Measurements from ENCODE around the gene RAB44. TPM values are rescaled to one million over a fixed set of nuclear protein-coding genes. Genes with fewer than 3 reads are reported as not detected.

Gene RAB44
- total and polyA plus RNA-seq, 7 donors: under 0.01 to 0.71 (median 0.17) TPM; not detected in 3

GRCh38 chr6:36662827-36663256 lies 34.8 kb upstream of the RAB44 start:
- Histone ChIP-seq H3K4me3 (no peak overlapping the region), H3K9me3 (no peaks in the 10 kb centered on the region), H3K27ac (no peak overlapping the region), H3K4me1 (peaks cover 0 to 42% (median 39%) of the 10 kb centered on the region in 4 donors), H3K36me3 (no peaks in the 10 kb centered on the region), H3K27me3 (no peaks in the 10 kb centered on the region)
- no peak for DNase-seq
- WGBS, 2 donors: 13 to 53% methylated on average over 6 of the region's 6 CpGs
- TF ChIP-seq POLR2A (IDR thresholded peaks at IDR 0.05) (no peak), CTCF (IDR thresholded peaks at IDR 0.05) (no peak), EP300 (IDR thresholded peaks at IDR 0.05) (no peak), POLR2AphosphoS5 (IDR thresholded peaks at IDR 0.05) (no peak)
- intact Hi-C loops (cut with DNase I): no loop called here

- peaks cover 0 to 34% (median 30%) of the 10 kb centered on the region in 4 donors for H3K4me1 ChIP-seq
- H3K27ac ChIP-seq: no peak overlapping the region
- H3K4me3 ChIP-seq: no peak overlapping the region
- intact Hi-C loops (cut with DNase I): no loop called here
- 80 to 81% methylated on average over 4 of the region's 4 CpGs for WGBS, 2 donors
- H3K9me3 ChIP-seq: no peaks in the 10 kb centered on the region
- no peaks in the 10 kb centered on the region for H3K36me3 ChIP-seq
- no peaks in the 10 kb centered on the region for H3K27me3 ChIP-seq
- no peak for DNase-seq
- TF ChIP-seq POLR2AphosphoS5 (IDR thresholded peaks at IDR 0.05): no peak
- TF ChIP-seq CTCF (IDR thresholded peaks at IDR 0.05): no peak
- no peak for TF ChIP-seq POLR2A (IDR thresholded peaks at IDR 0.05)
- no peak for TF ChIP-seq EP300 (IDR thresholded peaks at IDR 0.05)
Observed at GRCh38 chr6:36663504-36664446, 33.9 kb upstream of the RAB44 start.

DNA sequence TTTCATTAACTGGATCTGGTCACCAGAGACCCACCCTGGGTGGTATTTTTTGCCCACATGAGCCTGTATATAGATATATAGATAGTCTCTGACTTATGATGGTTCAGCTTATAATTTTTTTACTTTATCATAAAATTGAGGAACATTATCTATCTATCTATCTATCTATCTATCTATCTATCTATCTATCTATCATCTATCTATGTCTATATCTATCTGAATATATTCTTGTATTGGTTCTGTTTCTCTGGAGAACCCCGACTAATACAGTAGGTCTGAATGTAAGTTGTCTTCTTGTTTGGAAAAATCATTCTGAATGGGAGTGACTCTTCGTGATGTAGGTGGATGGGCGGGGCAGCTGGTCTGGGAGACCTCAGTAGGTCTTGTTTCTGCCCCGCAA lies 32.4 kb upstream of the RAB44 start:
- H3K27ac ChIP-seq: no peak overlapping the region
- no peaks in the 10 kb centered on the region for H3K36me3 ChIP-seq
- no peaks in the 10 kb centered on the region for H3K9me3 ChIP-seq
- WGBS, 2 donors: 86 to 93% methylated on average over 4 of the region's 4 CpGs
- H3K4me1 ChIP-seq: peaks cover 0 to 20% (median 19%) of the 10 kb centered on the region in 4 donors
- no peak for DNase-seq
- TF ChIP-seq POLR2AphosphoS5 (IDR thresholded peaks at IDR 0.05): no peak
- no peak for TF ChIP-seq CTCF (IDR thresholded peaks at IDR 0.05)
- no peak for TF ChIP-seq EP300 (IDR thresholded peaks at IDR 0.05)
- H3K4me3 ChIP-seq: no peak overlapping the region
- no peaks in the 10 kb centered on the region for H3K27me3 ChIP-seq
- intact Hi-C loops (cut with DNase I): no loop called here

DNA sequence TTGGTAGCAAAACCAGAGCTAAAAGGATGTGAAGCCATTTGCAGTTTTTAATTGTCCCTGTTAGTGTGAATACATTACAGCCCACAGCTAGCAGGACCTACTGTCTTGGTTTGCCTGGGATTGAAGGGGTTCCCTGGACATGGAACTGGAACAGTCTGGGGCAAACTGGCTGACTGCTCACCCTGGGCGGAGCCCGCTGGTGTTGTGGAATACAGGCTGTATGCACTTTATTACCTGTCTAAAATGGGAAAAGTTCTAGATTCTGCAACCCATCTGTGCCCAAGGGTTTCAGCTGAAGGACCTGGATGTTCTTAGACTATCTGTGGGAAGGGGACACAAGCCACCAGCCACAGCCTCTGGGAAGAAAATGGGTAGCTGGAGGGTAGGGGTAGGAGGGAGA lies 31.3 kb upstream of the RAB44 start:
- H3K27me3 ChIP-seq: no peaks in the 10 kb centered on the region
- peaks cover 0 to 10% (median 9%) of the 10 kb centered on the region in 4 donors for H3K4me1 ChIP-seq
- no peaks in the 10 kb centered on the region for H3K36me3 ChIP-seq
- H3K4me3 ChIP-seq: no peak overlapping the region
- H3K27ac ChIP-seq: no peak overlapping the region
- DNase-seq: no peak
- TF ChIP-seq CTCF (IDR thresholded peaks at IDR 0.05): no peak
- no peak for TF ChIP-seq POLR2AphosphoS5 (IDR thresholded peaks at IDR 0.05)
- no peak for TF ChIP-seq EP300 (IDR thresholded peaks at IDR 0.05)
- no peak for TF ChIP-seq POLR2A (IDR thresholded peaks at IDR 0.05)
- intact Hi-C loops (cut with DNase I): no loop called here
- no peaks in the 10 kb centered on the region for H3K9me3 ChIP-seq
- 62 to 93% methylated on average over 2 of the region's 2 CpGs for WGBS, 2 donors
